22Rv1 (cell line): ENCODE data around the gene EPHA6.

Experiments
- ZFX ChIP-seq: fragments of 450-650 bp; IDR thresholded peaks from 2 replicates; pipeline ENCODE4 v1.6.1; 2017; ENCODE audit warnings: antibody characterized with exemption, borderline replicate concordance
- TF ChIP-seq, protein P1 (sequence below): fragments of 450-650 bp; IDR thresholded peaks from 2 replicates; pipeline ENCODE4 v1.5.1; 2017; ENCODE audit warnings: mild to moderate bottlenecking

GRCh38 chr3:97037294-97037943 lies 223.0 kb downstream of the EPHA6 start:
- TF ChIP-seq, protein P1, sequence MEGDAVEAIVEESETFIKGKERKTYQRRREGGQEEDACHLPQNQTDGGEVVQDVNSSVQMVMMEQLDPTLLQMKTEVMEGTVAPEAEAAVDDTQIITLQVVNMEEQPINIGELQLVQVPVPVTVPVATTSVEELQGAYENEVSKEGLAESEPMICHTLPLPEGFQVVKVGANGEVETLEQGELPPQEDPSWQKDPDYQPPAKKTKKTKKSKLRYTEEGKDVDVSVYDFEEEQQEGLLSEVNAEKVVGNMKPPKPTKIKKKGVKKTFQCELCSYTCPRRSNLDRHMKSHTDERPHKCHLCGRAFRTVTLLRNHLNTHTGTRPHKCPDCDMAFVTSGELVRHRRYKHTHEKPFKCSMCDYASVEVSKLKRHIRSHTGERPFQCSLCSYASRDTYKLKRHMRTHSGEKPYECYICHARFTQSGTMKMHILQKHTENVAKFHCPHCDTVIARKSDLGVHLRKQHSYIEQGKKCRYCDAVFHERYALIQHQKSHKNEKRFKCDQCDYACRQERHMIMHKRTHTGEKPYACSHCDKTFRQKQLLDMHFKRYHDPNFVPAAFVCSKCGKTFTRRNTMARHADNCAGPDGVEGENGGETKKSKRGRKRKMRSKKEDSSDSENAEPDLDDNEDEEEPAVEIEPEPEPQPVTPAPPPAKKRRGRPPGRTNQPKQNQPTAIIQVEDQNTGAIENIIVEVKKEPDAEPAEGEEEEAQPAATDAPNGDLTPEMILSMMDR = no peak
- TF ChIP-seq ZFX = no peak
